CD4-positive, alpha-beta T cell treated with Interleukin-6 for 4 hours (primary cell): Measurements from ENCODE around the gene MYO1H.
"Not testable (repeated sequence)": the region's sequence is repeated elsewhere in the genome, so short reads cannot be mapped to it uniquely, and the experiment has no call there.

ENCODE experiments used
- DNase-seq: peaks from one replicate; pipeline ENCODE4 v3.0.0-alpha.2; 2020; ENCODE audit warnings: mixed read lengths

Gene MYO1H

GRCh38 chr12:109352184-109352583 lies 4.5 kb downstream of the MYO1H start:
- DNase-seq, result no peak

- DNase-seq, result no peak
Observed at GRCh38 chr12:109356577-109356976, 8.9 kb downstream of the MYO1H start.

DNA sequence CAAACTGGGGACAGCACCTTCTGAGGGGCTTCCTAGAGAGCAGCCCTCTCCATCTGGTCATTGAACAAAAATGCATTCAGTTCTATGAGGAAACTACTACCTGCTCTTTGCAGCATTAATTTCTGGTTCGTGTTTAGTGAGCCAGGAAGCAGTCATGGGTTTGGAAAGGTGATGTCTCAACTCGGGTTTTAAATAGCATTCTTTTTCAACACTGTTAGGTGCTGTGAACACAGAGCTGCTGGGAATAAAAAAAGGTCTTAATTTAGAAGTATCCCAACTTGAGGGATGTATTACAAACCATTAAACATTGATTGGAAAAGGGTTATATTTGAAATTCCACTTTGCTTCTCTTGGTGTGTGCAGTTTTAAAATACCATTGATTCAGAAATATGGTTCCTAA lies 9.3 kb downstream of the MYO1H start:
- no peak for DNase-seq

GRCh38 chr12:109358154-109358869 lies 10.6 kb downstream of the MYO1H start:
- DNase-seq, result no peak

- no peak for DNase-seq
Observed at GRCh38 chr12:109359131-109359690, 11.5 kb downstream of the MYO1H start.

DNA sequence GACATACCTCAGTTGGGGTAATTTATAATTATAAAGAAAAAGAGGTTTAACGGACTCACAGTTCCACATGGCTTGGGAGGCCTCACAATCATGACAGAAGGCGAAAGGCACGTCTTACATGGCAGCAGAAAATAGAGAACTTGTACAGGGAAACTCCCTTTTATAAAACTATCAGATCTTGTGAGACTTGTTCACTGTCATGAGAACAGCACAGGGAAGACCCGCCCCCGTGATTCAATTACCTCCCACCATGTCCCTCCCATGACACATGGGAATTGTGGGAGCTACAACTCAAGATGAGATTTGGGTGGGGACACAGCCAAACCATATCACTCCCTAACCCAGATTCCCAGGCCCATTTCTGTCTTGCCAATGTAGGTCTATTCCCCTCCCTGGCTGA lies 22.1 kb downstream of the MYO1H start:
- DNase-seq, result no peak

- no peak for DNase-seq
Observed at GRCh38 chr12:109377139-109377685, 29.5 kb downstream of the MYO1H start.

GRCh38 chr12:109378569-109378968 lies 30.9 kb downstream of the MYO1H start:
- no peak for DNase-seq

DNA sequence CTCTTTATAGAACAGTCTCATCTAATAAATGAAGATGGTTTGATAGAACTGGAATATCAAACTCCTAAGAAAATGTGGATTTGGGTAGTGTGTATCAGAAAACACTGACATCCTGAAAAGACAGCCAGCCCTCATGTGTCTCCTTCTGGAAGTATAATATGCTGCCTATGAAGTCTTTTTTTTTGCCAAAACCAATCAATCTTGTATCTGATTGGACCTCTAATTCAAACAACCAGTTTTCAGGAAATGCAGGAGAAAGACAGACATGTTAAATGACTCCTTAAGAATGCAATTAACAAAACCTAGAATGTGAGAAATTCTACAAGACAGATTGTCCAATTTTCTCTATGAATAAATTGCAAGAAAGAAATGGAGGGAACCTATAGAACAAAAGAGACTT lies 34.3 kb downstream of the MYO1H start:
- DNase-seq, result no peak

- DNase-seq, result no peak
Observed at GRCh38 chr12:109383240-109383639, 35.5 kb downstream of the MYO1H start.

DNA sequence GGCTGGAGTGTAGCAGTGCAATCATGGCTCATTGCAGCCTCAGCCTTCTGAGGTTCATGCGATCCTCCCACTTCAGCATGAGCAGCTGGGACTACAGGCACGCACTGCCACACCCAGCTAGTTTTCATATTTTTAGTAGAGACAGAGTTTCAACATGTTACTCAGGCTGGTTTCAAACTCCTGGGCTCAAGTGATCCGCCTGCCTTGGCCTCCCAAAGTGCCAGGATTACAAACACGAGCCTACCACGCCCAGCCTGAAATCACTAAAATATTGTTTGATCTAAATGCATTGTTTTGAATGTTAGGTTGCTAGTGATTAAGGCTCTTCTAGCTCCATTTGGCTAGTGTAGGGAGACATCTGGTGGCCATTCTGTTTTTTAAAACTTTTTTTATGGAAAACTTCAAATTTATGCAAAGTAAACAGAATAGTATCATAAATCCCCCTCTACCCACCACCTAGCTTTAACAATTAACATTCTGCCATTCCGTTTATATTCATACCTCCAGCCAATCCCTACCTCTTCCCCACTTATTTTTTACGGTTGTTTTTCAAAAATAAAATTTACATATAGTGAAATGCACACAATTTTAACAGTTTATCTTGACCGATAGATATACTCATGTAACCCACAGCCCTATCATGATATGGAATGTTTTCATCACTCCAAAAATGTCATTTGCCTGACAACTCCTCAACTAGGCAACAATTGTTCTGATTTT lies 37.8 kb downstream of the MYO1H start:
- no peak for DNase-seq

DNA sequence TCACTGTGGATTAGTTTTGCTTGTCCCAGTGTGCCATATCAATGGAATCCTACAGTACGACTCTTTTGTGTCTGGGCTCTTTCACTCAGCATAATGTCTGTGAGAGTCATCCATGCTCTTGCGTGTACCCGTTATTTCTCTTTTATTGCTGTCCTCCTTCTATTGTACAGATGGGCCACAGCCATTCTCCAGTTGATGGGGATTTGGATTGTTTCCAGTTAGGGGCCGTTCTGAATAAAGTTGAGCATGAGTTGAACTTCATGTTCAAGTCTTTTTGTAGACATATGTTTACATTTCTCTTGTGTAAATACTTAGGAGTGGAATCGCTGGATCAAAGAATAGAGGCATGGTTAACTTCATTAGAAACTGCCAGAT lies 38.3 kb downstream of the MYO1H start:
- DNase-seq, result no peak

DNA sequence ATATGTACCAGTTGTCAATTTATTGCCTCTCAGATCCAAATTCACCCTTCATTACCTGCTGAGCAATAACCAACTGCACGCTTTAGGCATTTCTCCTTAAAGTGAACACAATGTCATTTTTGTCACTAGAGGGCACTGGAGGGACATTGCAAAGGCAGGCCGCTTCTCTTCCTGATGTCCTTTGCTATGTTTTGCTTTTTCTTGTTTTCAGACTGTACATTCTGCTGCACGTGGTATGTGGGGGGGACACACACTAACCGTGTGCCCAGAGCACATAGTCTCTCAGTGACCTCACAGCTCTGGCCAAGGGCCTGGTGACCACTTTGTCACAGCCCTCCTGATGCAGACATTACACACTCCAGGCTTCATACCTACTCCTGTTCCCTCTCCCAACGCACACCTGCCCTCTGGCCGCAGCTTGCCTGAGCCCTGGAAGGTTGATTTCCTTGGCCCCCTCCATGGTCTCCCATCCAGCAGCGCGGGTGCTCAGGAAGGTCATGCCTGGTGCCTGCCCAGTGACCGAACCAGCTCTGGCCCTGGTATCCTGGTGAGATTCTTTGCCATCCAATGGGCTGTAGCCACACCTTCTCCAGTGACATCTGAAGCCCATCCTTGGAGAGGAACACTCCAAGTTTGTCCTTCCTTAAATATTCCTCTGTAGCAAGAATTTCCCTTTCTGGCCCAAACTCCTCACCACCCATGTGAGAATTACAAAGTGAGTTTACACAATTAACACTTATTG lies 39.9 kb downstream of the MYO1H start:
- no peak for DNase-seq

- DNase-seq, result no peak
Observed at GRCh38 chr12:109388167-109388563, 40.5 kb downstream of the MYO1H start.

GRCh38 chr12:109389146-109389545 lies 41.4 kb downstream of the MYO1H start:
- no peak for DNase-seq

GRCh38 chr12:109393437-109394345 lies 46.0 kb downstream of the MYO1H start:
- DNase-seq, result peak; percentile 31

GRCh38 chr12:109394891-109395290 lies 47.2 kb downstream of the MYO1H start:
- DNase-seq, result no peak

DNA sequence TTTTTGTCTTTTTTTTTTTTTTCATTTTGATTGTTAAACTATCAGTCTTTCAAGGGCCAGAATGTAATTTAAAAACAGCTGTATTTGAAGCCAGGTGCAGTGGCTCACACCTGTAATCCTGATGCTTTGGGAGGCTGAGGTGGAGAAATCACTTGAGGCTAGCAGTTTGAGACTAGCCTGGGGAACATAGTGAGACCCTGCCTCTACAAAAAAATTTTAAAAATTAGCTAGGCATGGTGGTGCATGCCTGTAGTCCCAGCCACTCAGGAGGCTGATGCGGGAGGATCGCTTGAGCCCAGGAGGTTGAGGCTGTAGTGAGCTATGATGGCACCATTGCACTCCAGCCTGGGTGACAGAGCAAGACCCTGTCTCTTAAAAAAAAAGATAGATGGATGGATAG lies 57.1 kb downstream of the MYO1H start:
- DNase-seq, result not testable (repeated sequence)

GRCh38 chr12:109406147-109406546 lies 58.4 kb downstream of the MYO1H start:
- DNase-seq, result not testable (repeated sequence)

DNA sequence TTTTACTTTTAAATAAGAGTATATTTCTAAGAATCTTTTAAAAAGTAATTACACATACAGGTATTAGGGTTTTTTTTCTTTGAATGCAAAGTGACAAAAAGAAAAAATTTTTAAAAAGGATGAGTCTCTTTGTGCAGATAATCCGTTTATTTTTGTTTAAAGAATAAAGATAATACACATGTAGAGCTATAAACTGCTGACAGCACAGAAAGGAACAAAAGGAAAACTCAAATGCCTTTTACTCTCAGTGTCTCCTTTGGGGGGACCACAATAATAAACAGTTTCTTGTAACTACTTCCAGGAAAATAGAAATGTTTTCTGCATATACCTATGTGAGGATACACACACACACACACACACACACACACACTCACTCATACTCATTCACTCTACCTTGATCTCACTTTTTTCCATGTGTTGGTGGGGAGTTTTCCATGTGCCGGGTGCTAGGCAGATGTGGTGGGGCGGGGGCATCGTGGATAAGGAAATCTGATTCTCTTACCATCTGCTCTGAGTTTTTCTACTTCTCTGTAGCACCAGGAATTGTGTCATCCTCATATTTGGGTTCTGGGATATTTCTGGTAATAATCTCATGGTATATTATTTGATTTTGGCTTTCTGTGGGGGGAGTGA lies 71.3 kb downstream of the MYO1H start:
- no peak for DNase-seq

DNA sequence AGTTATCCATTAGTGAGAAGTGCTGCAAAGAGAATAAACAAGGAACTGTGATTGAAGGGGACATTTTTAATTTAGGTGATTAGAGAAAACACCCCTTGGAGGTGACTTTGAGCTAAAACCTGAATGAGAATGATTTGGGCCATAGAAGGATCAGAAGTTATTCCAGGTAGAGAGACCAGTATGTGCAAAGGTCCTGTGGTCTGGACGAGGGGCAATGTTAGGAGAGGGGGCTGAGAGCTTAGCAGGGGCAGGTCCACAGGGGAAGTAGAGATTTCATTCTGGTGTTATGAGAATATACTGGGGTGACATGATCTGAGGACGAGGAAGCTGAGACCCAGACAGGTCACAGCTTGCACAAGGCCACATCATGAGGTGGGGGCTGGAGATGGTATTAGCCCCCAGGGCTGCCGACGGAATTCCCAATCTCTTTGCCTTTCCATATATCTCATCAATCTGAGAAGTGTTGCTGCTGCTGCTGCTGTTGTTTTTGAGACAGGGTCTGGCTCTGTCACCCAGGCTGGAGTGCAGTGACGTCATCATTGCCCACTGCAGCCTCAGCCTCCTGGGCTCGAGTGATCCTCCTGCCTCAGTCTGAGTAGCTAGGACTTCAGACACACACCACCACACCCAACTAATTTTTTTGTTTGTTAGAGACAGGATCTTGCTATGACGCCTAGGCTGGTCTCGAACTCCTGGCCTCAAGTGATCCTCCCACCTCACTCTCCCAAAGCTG lies 73.8 kb downstream of the MYO1H start:
- DNase-seq, result no peak
